Measurements from ENCODE around the gene MTIF3.
A peak's percentile ranks its signal among the peaks of the same experiment; 100 is the strongest.

Gene MTIF3

GRCh38 chr13:27449081-27449603 lies 1.2 kb downstream of the MTIF3 start:
- H3K27me3 ChIP-seq (ENCODE audit: low read depth, low read length): no peaks in the 10 kb centered on the region
- H3K4me1 ChIP-seq (ENCODE audit: control insufficient read depth in 1 of 2, insufficient read depth in 2 of 2, low read length in 2 of 2): peaks cover 9 to 18% of the 10 kb centered on the region in 2 donors
- peaks cover 0 to 4% of the 10 kb centered on the region in 2 donors for H3K36me3 ChIP-seq (ENCODE audit: control insufficient read depth in 1 of 2, insufficient read depth in 2 of 2, low read length in 2 of 2)
- peak overlapping the region; percentile 94 for H3K27ac ChIP-seq (ENCODE audit: low read length)
- H3K9me3 ChIP-seq (ENCODE audit: control insufficient read depth in 1 of 2, low read length in 2 of 2): no peaks in the 10 kb centered on the region
- peak overlapping the region; percentile 86 to 97 for H3K4me3 ChIP-seq (ENCODE audit: low read depth in 1 of 2, low read length in 2 of 2)

- Histone ChIP-seq H3K4me3 (ENCODE audit: low read depth in 1 of 2, low read length in 2 of 2) (no peak overlapping the region), H3K4me1 (ENCODE audit: control insufficient read depth in 1 of 2, insufficient read depth in 2 of 2, low read length in 2 of 2) (peaks cover 9 to 18% of the 10 kb centered on the region in 2 donors), H3K27me3 (ENCODE audit: low read depth, low read length) (no peaks in the 10 kb centered on the region), H3K27ac (ENCODE audit: low read length) (no peak overlapping the region), H3K9me3 (ENCODE audit: control insufficient read depth in 1 of 2, low read length in 2 of 2) (no peaks in the 10 kb centered on the region), H3K36me3 (ENCODE audit: control insufficient read depth in 1 of 2, insufficient read depth in 2 of 2, low read length in 2 of 2) (peaks cover 0 to 4% of the 10 kb centered on the region in 2 donors)
These were observed 2.1 kb downstream of the MTIF3 start for GRCh38 chr13:27448308-27448707.

- Histone ChIP-seq H3K36me3 (ENCODE audit: control insufficient read depth in 1 of 2, insufficient read depth in 2 of 2, low read length in 2 of 2) (peaks cover 0 to 9% of the 10 kb centered on the region in 2 donors), H3K27me3 (ENCODE audit: low read depth, low read length) (no peaks in the 10 kb centered on the region), H3K27ac (ENCODE audit: low read length) (no peak overlapping the region), H3K4me1 (ENCODE audit: control insufficient read depth in 1 of 2, insufficient read depth in 2 of 2, low read length in 2 of 2) (peaks cover 9 to 18% of the 10 kb centered on the region in 2 donors), H3K4me3 (ENCODE audit: low read depth in 1 of 2, low read length in 2 of 2) (no peak overlapping the region), H3K9me3 (ENCODE audit: control insufficient read depth in 1 of 2, low read length in 2 of 2) (no peaks in the 10 kb centered on the region)
These were observed 3.3 kb downstream of the MTIF3 start for GRCh38 chr13:27446986-27447583.

GRCh38 chr13:27442797-27443196 lies 7.6 kb downstream of the MTIF3 start:
- Histone ChIP-seq H3K27me3 (ENCODE audit: low read depth, low read length) (no peaks in the 10 kb centered on the region), H3K4me1 (ENCODE audit: control insufficient read depth in 1 of 2, insufficient read depth in 2 of 2, low read length in 2 of 2) (peaks cover 0 to 5% of the 10 kb centered on the region in 2 donors), H3K27ac (ENCODE audit: low read length) (no peak overlapping the region), H3K4me3 (ENCODE audit: low read depth in 1 of 2, low read length in 2 of 2) (no peak overlapping the region), H3K9me3 (ENCODE audit: control insufficient read depth in 1 of 2, low read length in 2 of 2) (no peaks in the 10 kb centered on the region), H3K36me3 (ENCODE audit: control insufficient read depth in 1 of 2, insufficient read depth in 2 of 2, low read length in 2 of 2) (peaks cover 9 to 40% of the 10 kb centered on the region in 2 donors)

GRCh38 chr13:27442071-27442647 lies 8.2 kb downstream of the MTIF3 start:
- no peak overlapping the region for H3K27ac ChIP-seq (ENCODE audit: low read length)
- H3K36me3 ChIP-seq (ENCODE audit: control insufficient read depth in 1 of 2, insufficient read depth in 2 of 2, low read length in 2 of 2): peaks cover 13 to 43% of the 10 kb centered on the region in 2 donors

GRCh38 chr13:27440408-27440807 lies 10.0 kb downstream of the MTIF3 start:
- H3K27me3 ChIP-seq (ENCODE audit: low read depth, low read length): no peaks in the 10 kb centered on the region
- H3K36me3 ChIP-seq (ENCODE audit: control insufficient read depth in 1 of 2, insufficient read depth in 2 of 2, low read length in 2 of 2): peaks cover 26 to 58% of the 10 kb centered on the region in 2 donors
- no peaks in the 10 kb centered on the region for H3K9me3 ChIP-seq (ENCODE audit: control insufficient read depth in 1 of 2, low read length in 2 of 2)
- H3K27ac ChIP-seq (ENCODE audit: low read length): no peak overlapping the region
- H3K4me3 ChIP-seq (ENCODE audit: low read depth in 1 of 2, low read length in 2 of 2): no peak overlapping the region
- no peaks in the 10 kb centered on the region for H3K4me1 ChIP-seq (ENCODE audit: control insufficient read depth in 1 of 2, insufficient read depth in 2 of 2, low read length in 2 of 2)

More at GRCh38 chr13:27442071-27442647, 8.2 kb downstream of the MTIF3 start:
- Histone ChIP-seq H3K4me1 (ENCODE audit: control insufficient read depth in 1 of 2, insufficient read depth in 2 of 2, low read length in 2 of 2) (no peaks in the 10 kb centered on the region), H3K4me3 (ENCODE audit: low read depth in 1 of 2, low read length in 2 of 2) (no peak overlapping the region), H3K9me3 (ENCODE audit: control insufficient read depth in 1 of 2, low read length in 2 of 2) (no peaks in the 10 kb centered on the region), H3K27me3 (ENCODE audit: low read depth, low read length) (no peaks in the 10 kb centered on the region)

- Histone ChIP-seq H3K4me3 (ENCODE audit: low read depth in 1 of 2, low read length in 2 of 2) (no peak overlapping the region), H3K9me3 (ENCODE audit: control insufficient read depth in 1 of 2, low read length in 2 of 2) (no peaks in the 10 kb centered on the region), H3K27ac (ENCODE audit: low read length) (no peak overlapping the region), H3K36me3 (ENCODE audit: control insufficient read depth in 1 of 2, insufficient read depth in 2 of 2, low read length in 2 of 2) (peaks cover 55 to 79% of the 10 kb centered on the region in 2 donors), H3K27me3 (ENCODE audit: low read depth, low read length) (no peaks in the 10 kb centered on the region), H3K4me1 (ENCODE audit: control insufficient read depth in 1 of 2, insufficient read depth in 2 of 2, low read length in 2 of 2) (no peaks in the 10 kb centered on the region)
These were observed 13.2 kb downstream of the MTIF3 start for GRCh38 chr13:27437126-27437525.

- no peaks in the 10 kb centered on the region for H3K9me3 ChIP-seq (ENCODE audit: control insufficient read depth in 1 of 2, low read length in 2 of 2)
- H3K27ac ChIP-seq (ENCODE audit: low read length): no peak overlapping the region
- no peaks in the 10 kb centered on the region for H3K4me1 ChIP-seq (ENCODE audit: control insufficient read depth in 1 of 2, insufficient read depth in 2 of 2, low read length in 2 of 2)
- H3K27me3 ChIP-seq (ENCODE audit: low read depth, low read length): no peaks in the 10 kb centered on the region
- H3K4me3 ChIP-seq (ENCODE audit: low read depth in 1 of 2, low read length in 2 of 2): no peak overlapping the region
- H3K36me3 ChIP-seq (ENCODE audit: control insufficient read depth in 1 of 2, insufficient read depth in 2 of 2, low read length in 2 of 2): peaks cover 77 to 78% of the 10 kb centered on the region in 2 donors
These were observed 17.7 kb downstream of the MTIF3 start for GRCh38 chr13:27432611-27433210.

- no peaks in the 10 kb centered on the region for H3K27me3 ChIP-seq (ENCODE audit: low read depth, low read length)
- peaks cover 75 to 76% of the 10 kb centered on the region in 2 donors for H3K36me3 ChIP-seq (ENCODE audit: control insufficient read depth in 1 of 2, insufficient read depth in 2 of 2, low read length in 2 of 2)
- peaks cover 2 to 5% of the 10 kb centered on the region in 2 donors for H3K4me1 ChIP-seq (ENCODE audit: control insufficient read depth in 1 of 2, insufficient read depth in 2 of 2, low read length in 2 of 2)
- H3K27ac ChIP-seq (ENCODE audit: low read length): no peak overlapping the region
- H3K9me3 ChIP-seq (ENCODE audit: control insufficient read depth in 1 of 2, low read length in 2 of 2): no peaks in the 10 kb centered on the region
- no peak overlapping the region for H3K4me3 ChIP-seq (ENCODE audit: low read depth in 1 of 2, low read length in 2 of 2)
These were observed 18.2 kb downstream of the MTIF3 start for GRCh38 chr13:27432180-27432579.

GRCh38 chr13:27428160-27428559 lies 22.2 kb downstream of the MTIF3 start:
- Histone ChIP-seq H3K27ac (ENCODE audit: low read length) (no peak overlapping the region), H3K36me3 (ENCODE audit: control insufficient read depth in 1 of 2, insufficient read depth in 2 of 2, low read length in 2 of 2) (peaks cover 42% of the 10 kb centered on the region in 2 donors), H3K9me3 (ENCODE audit: control insufficient read depth in 1 of 2, low read length in 2 of 2) (no peaks in the 10 kb centered on the region), H3K27me3 (ENCODE audit: low read depth, low read length) (no peaks in the 10 kb centered on the region), H3K4me1 (ENCODE audit: control insufficient read depth in 1 of 2, insufficient read depth in 2 of 2, low read length in 2 of 2) (peaks cover 14 to 27% of the 10 kb centered on the region in 2 donors), H3K4me3 (ENCODE audit: low read depth in 1 of 2, low read length in 2 of 2) (no peak overlapping the region)

GRCh38 chr13:27427641-27428040 lies 22.7 kb downstream of the MTIF3 start:
- Histone ChIP-seq H3K4me3 (ENCODE audit: low read depth in 1 of 2, low read length in 2 of 2) (no peak overlapping the region), H3K4me1 (ENCODE audit: control insufficient read depth in 1 of 2, insufficient read depth in 2 of 2, low read length in 2 of 2) (peaks cover 14 to 27% of the 10 kb centered on the region in 2 donors), H3K36me3 (ENCODE audit: control insufficient read depth in 1 of 2, insufficient read depth in 2 of 2, low read length in 2 of 2) (peaks cover 37 to 38% of the 10 kb centered on the region in 2 donors)

More at GRCh38 chr13:27427641-27428040, 22.7 kb downstream of the MTIF3 start:
- Histone ChIP-seq H3K27me3 (ENCODE audit: low read depth, low read length) (no peaks in the 10 kb centered on the region), H3K27ac (ENCODE audit: low read length) (peak overlapping the region; percentile 88), H3K9me3 (ENCODE audit: control insufficient read depth in 1 of 2, low read length in 2 of 2) (no peaks in the 10 kb centered on the region)
